IMR-90 (cell line): Measurements from ENCODE around the gene C6orf58.

Source experiments
- BHLHE40 ChIP-seq: fragments of 150-350 bp; IDR thresholded peaks from 2 replicates; pipeline ENCODE4 v1.6.1; 2016; ENCODE audit warnings: mild to moderate bottlenecking, low read depth, low read length
- CHD1 ChIP-seq: IDR thresholded peaks from 2 replicates; pipeline ENCODE4 v1.6.1; 2012; ENCODE audit warnings: low read depth, low read length, improper control_type of control experiment
- CTCF ChIP-seq: conservative IDR thresholded peaks from 2 replicates; pipeline ENCODE4 v1.5.1; 2012; ENCODE audit warnings: mild to moderate bottlenecking, low read depth, low read length, improper control_type of control experiment
- ELK1 ChIP-seq: fragments of 150-350 bp; IDR thresholded peaks from 2 replicates; pipeline ENCODE4 v1.6.1; 2016; ENCODE audit warnings: low read depth, mild to moderate bottlenecking, low read length, moderate library complexity, borderline replicate concordance
- FOS ChIP-seq: fragments of 150-350 bp; IDR thresholded peaks from 2 replicates; pipeline ENCODE4 v1.6.1; 2016; ENCODE audit warnings: low read depth, low read length
- MXI1 ChIP-seq: IDR thresholded peaks from 2 replicates; pipeline ENCODE4 v1.6.1; 2012; ENCODE audit warnings: low read depth, mild to moderate bottlenecking, low read length, moderate library complexity, borderline replicate concordance
- POLR2A ChIP-seq: IDR thresholded peaks from 2 replicates; pipeline ENCODE4 v1.6.1; 2012; ENCODE audit warnings: mild to moderate bottlenecking, low read depth, low read length
- RAD21 ChIP-seq: IDR thresholded peaks from 2 replicates; pipeline ENCODE4 v1.6.1; 2012; ENCODE audit warnings: low read length, improper control_type of control experiment
- RCOR1 ChIP-seq: IDR thresholded peaks from 2 replicates; pipeline ENCODE4 v1.6.1; 2012; ENCODE audit warnings: mild to moderate bottlenecking, low read length, improper control_type of control experiment; ENCODE audit not compliant: insufficient replicate concordance
- RFX5 ChIP-seq: IDR thresholded peaks from 2 replicates; pipeline ENCODE4 v1.8.0; 2012; ENCODE audit warnings: low read depth, mild to moderate bottlenecking, low read length, moderate library complexity
- SMC3 ChIP-seq: fragments of 150-350 bp; IDR thresholded peaks from 2 replicates; pipeline ENCODE4 v1.6.1; 2016; ENCODE audit warnings: low read depth, mild to moderate bottlenecking, antibody characterized with exemption, low read length, moderate library complexity
- USF2 ChIP-seq: fragments of 150-350 bp; IDR thresholded peaks from 2 replicates; pipeline ENCODE4 v1.6.1; 2017; ENCODE audit warnings: mild to moderate bottlenecking, antibody characterized with exemption, low read length, low read depth

- TF ChIP-seq CTCF (no peak), POLR2A (no peak), RFX5 (no peak), RCOR1 (no peak), BHLHE40 (no peak), CHD1 (no peak), RAD21 (no peak), SMC3 (no peak), MXI1 (no peak), ELK1 (no peak), USF2 (no peak), FOS (peak; percentile 41; the same call in 1 of the 2 replicates)
Measured at GRCh38 chr6:127550403-127550802, 26.6 kb upstream of the C6orf58 start.
